HG03460 (cell line): Measurements from ENCODE around the gene ZNF862.
"Not testable (repeated sequence)": the region's sequence is repeated elsewhere in the genome, so short reads cannot be mapped to it uniquely, and the experiment has no call there.

Experiments
- ATAC-seq: cut with Tn5 transposase; IDR thresholded peaks from one replicate; pipeline ENCODE4 v1.9.1; 2021; ENCODE audit not compliant: unreplicated experiment

ZNF862 gene

GRCh38 chr7:149824301-149824741 is 13.9 kb upstream of the ZNF862 start:
- no peak for ATAC-seq

DNA sequence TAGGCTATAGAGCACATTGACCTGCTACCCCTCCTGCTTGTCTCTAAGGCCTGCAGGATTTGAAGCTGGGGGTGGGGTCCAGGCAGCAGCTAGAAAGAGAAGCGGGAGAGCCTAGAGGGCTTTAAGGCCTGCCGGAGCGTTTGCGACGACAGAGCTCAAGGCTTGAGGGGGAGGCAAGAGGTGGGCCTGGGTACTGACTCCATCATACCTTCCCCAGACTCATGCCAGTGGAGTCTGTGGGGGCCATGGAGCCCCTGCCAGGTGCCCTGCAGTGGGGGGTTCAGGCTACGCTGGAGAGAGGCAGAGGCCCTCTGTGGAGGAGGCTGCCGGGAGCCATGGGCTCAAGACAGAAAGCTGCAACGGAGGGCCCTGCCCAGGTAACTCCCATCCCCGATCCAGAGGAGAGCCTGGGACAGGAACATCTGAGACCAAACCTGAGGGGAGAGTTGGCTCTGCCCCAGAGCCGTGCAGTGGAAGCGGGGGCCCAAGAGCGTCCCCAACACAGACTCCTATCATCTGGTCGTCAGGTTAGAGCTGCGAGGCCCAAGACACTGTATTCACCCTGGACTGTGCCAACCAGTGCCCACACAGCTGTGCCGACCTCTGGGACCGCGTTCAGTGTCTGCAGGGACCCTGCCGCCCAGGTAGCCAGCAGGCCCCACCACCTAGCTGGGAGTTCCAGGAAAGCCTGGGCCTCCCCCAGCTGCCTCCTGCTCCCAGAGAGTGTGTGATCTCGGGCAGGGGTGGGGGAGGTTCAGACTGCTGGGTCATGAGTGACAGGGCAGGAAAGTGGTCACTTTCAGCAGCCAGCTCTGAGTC is 13.2 kb upstream of the ZNF862 start:
- ATAC-seq, result no peak

GRCh38 chr7:149825567-149826343 is 12.4 kb upstream of the ZNF862 start:
- no peak for ATAC-seq

GRCh38 chr7:149826344-149827088 is 11.7 kb upstream of the ZNF862 start:
- no peak for ATAC-seq

GRCh38 chr7:149827089-149827981 is 10.8 kb upstream of the ZNF862 start:
- ATAC-seq, result no peak

GRCh38 chr7:149828357-149829309 is 9.5 kb upstream of the ZNF862 start:
- no peak for ATAC-seq

DNA sequence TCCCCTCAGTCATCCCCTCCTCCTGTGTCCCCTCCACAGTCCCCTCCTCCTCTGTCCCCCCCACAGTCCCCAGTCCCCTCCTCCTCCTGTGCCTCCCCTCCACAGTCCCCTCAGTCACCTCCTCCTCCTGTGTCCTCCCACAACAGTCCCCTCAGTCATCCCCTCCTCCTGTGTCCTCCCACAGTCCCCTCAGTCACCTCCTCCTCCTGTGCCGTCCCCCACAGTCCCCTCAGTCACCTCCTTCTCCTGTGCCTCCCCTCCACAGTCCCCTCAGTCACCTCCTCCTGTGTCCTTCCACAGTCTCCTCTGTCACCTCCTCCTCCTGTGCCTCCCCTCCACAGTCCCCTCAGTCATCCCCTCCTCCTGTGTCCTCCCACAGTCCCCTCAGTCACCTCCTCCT is 7.6 kb upstream of the ZNF862 start:
- ATAC-seq, result not testable (repeated sequence)

- no peak for ATAC-seq
Measured at GRCh38 chr7:149830997-149831740, 7.0 kb upstream of the ZNF862 start.

- ATAC-seq, result no peak
Measured at GRCh38 chr7:149831741-149832219, 6.4 kb upstream of the ZNF862 start.

- no peak for ATAC-seq
Measured at GRCh38 chr7:149832332-149833041, 5.7 kb upstream of the ZNF862 start.

DNA sequence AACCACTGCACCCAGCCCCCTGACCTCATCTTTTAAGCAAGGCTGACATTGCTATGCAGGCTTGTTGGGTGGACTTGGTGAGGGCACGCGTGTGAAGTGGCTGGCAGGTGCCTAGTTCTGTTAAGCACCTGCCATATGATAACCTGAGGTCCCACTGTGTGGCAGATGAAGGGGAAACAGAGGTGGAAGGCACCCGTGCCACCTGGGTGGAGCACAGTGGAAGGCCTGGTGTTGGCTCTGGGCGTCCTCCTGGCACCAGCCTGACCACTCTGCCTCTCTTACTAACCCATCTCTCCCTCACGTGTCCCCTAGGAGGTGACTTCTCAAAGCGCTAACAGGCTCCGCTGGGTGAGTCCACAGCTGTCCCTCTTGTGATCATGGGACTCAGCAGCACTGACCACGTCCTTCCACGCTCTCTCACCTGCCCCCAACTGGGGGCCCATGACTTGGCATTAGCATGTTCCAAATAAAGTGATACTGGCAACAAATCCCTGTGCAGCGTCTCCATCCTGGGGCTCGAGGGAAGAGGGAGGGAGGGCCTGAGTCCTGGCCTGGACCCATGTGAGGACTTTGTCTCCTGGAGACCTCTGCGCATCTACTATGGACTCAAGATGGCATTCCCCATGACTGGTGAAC is 4.6 kb upstream of the ZNF862 start:
- no peak for ATAC-seq

- no peak for ATAC-seq
Measured at GRCh38 chr7:149834601-149835000, 3.6 kb upstream of the ZNF862 start.

DNA sequence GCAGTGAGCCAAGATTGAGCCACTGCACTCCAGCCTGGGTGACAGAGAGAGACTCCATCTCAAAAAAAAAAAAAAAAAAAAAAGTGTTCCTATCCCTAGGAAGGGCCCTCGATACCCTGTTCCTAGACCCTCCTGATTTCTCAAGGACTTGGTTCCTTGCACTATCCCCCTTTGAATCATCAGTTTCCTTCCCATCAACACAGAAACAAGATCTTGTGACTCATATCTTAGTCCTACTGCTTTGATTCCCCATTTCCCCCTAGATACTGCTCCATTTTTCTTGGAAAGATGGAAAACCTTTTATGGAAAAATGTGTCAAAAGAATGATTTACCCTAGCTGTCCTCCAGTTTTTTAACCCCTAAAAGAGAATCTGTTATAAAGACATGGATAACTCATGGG is 1.7 kb upstream of the ZNF862 start:
- no peak for ATAC-seq

DNA sequence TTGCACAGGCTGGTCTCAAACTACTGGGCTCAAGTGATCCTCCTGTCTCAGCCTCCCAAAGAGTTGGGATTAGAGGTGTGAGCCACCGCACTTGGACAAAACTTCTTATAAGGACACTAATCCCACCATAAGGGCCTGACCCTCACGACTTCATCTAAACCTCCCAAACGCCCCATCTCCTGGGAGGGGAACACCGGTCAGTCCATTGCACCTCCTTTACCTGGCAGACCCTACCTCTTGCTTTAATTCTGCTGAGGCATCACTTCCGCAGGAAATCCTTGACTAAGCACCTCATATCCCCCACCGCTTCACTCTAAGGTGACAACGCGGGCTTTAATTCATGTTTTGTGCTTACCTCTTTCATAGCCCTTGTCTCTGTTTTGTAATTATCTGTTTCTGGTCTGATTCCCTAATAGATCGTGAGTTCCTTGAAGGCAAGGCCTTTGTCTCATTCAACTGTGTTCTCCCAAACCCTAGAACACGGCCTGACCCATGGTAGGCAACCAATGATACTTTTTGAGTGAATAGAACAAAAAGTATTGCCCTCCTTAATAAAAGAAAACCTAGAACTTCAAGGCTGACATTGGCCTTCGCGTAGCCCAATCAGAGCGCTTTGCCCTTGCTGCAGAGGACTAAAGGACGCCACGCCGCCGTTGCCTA is 481 bp upstream of the ZNF862 start:
- ATAC-seq, result no peak

GRCh38 chr7:149838992-149839408 is 825 bp downstream of the ZNF862 start:
- no peak for ATAC-seq

DNA sequence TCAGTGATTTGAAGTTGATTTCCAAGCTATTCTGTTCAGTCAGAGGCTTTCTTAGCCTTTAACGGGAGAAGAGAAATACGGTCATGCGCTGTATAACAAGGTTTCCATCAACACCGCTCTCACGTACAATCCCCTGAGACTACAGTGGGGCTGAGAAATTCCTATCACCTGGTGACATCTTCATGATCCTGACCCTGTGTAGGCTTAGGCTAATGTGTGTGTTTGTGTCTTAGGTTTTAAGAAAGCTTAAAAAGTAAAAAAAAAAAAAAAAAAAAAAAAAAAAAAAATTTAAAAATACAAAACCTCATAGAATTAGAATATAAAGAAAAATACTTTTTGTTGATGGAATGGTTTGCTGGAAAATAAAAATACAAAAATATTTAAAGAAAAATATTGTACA is 1.8 kb downstream of the ZNF862 start:
- no peak for ATAC-seq

GRCh38 chr7:149843566-149843965 is 5.4 kb downstream of the ZNF862 start:
- ATAC-seq, result no peak
